Measurements from ENCODE around the gene SMYD1.

The SMYD1 gene

GRCh38 chr2:88055371-88056128, 12.1 kb upstream of the SMYD1 start, which contains the start of gene KRCC1:
TSS of gene KRCC1 (minus strand) at chr2:88055783. CDS start at chr2:88028563, 27,220 bp downstream.
- peak; percentile 98 for DNase-seq (ENCODE audit: low spot score)

- DNase-seq (ENCODE audit: low spot score): no peak
Measured at GRCh38 chr2:88057437-88057844, 10.2 kb upstream of the SMYD1 start.

DNA sequence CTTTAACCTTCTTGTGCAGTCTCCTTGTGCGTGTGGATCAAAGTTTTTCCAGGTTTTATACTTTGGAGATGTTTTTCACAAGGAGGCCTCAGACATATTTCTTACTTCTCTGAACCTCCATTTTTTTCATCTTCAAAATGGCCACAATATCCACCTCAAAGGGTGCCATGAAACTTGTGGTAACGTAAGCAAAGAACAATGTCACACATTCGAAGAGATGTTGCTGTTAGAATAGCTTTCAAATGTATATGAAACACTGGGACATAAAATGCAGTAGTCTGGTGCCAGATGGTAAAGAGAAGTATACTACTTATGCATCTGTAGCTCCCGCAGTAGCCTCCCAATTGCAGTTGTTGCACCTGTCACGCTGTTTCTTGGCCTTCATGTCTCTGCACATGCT, 9.4 kb upstream of the SMYD1 start:
- DNase-seq (ENCODE audit: low spot score): no peak

- DNase-seq (ENCODE audit: low spot score): peak; percentile 62
Measured at GRCh38 chr2:88059979-88060906, 7.4 kb upstream of the SMYD1 start.

- DNase-seq (ENCODE audit: low spot score): no peak
Measured at GRCh38 chr2:88060907-88061275, 6.7 kb upstream of the SMYD1 start.

DNA sequence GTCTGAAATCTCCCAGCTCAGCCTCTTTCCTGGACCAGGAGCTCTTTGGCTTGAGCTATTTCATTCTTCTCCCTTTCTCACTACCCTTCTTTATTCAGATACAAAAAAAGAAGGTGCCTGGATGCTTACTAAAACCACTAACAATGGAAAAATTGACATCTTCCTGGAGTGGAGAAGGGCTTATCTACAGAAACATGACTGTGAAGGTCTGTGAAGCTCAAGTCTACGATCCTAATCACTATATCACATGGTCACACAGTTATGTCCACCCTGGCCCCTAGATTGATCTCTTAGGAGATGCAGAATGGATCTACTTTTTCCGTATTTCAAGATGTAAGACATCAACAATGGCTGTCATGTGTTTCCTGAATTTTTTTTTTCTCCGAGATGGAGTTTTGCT, 6.3 kb upstream of the SMYD1 start:
- no peak for DNase-seq (ENCODE audit: low spot score)

GRCh38 chr2:88066543-88066942, 1.1 kb upstream of the SMYD1 start:
- no peak for DNase-seq (ENCODE audit: low spot score)

DNA sequence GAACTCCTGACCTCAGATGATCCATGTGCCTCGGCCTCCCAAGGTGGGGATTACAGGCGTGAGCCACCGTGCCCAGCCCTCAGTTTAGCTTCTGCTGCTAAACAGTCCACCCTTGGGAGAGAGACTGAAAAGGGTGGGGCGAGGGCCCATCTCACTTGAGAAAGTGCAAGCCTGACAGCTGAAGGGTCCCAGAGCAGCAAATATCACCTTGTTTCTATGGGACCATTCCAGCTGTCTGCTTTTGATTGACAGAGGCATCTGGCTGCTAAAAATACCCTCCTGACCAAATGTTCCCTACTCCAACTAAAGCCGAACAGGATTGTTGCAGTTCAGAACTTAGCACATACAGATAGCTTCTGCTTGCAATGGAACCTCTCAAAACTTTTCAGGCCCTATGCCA, 436 bp upstream of the SMYD1 start:
- DNase-seq (ENCODE audit: low spot score): no peak

- DNase-seq (ENCODE audit: low spot score): no peak
Measured at GRCh38 chr2:88068044-88068443, 419 bp downstream of the SMYD1 start.

- DNase-seq (ENCODE audit: low spot score): no peak
Measured at GRCh38 chr2:88069117-88069516, 1.5 kb downstream of the SMYD1 start.

- no peak for DNase-seq (ENCODE audit: low spot score)
Measured at GRCh38 chr2:88070055-88070454, 2.4 kb downstream of the SMYD1 start.

GRCh38 chr2:88071365-88071764, 3.7 kb downstream of the SMYD1 start:
- no peak for DNase-seq (ENCODE audit: low spot score)

GRCh38 chr2:88074150-88074549, 6.5 kb downstream of the SMYD1 start:
- no peak for DNase-seq (ENCODE audit: low spot score)

DNA sequence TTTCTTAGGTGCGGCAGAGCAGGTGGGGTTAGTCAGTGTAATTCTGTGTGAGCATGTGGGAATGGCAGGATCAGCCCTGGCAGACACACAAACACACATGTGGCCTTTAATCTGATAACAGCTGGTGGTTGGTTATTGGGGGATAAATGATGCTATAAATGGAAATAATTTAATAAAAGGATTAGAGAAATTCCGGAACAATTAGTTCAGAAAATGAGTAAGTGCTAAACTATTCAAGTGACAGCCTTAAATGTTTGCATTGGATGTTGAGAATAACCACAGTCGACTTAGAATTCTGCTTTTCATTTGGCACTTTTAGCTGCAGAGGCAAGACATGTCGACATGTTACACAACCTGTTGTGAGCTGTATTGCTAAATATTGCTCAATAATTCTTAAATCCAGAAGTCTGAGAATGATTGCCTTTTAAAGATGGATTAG, 7.2 kb downstream of the SMYD1 start:
- DNase-seq (ENCODE audit: low spot score): peak; percentile 31

DNA sequence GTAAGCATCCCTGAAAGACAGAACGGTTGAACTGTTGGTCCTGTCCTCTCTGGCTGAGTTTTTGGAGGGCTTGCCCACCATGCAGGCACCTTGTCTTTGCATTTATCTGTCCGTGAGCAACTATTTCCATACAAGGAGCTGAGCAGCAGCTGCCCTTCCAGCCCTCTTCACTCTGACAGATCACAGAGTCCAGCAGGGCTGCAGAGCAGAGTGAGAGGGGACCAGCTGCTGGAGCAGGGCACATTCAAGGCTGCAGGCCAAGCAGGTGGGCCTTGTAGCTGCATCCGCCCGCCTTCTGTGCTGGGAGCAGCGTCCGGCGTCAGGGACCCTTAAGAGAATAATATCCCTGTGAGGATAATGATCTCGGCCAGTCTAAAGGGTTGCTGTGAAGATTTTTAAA, 9.5 kb downstream of the SMYD1 start:
- DNase-seq (ENCODE audit: low spot score): no peak

DNA sequence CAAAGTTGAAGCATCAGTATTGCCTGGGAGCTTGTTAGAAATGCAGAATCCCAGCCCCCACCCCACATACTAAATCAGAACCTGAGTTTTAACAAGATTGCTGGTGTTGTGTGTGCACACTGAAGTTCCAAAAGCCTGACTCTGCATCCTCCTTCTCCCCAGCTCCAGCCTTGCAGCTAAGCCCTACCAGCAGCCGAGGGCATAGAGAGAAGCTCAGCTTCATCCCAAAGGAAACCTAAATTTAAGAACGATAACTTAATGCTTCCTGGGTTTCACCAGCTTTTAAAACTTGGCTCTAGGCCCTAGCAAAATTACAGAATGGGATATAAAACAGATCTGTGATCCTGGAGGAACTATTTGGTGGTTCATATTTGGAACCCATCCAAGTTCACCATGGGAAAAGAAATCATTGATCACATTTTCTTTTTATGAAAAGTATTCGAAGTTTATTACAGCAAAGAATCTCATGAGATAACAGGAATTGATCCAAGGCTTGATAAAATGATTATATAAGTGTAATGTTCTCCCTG, 11.1 kb downstream of the SMYD1 start:
- DNase-seq (ENCODE audit: low spot score): no peak

- DNase-seq (ENCODE audit: low spot score): no peak
Measured at GRCh38 chr2:88080545-88080944, 12.9 kb downstream of the SMYD1 start.

DNA sequence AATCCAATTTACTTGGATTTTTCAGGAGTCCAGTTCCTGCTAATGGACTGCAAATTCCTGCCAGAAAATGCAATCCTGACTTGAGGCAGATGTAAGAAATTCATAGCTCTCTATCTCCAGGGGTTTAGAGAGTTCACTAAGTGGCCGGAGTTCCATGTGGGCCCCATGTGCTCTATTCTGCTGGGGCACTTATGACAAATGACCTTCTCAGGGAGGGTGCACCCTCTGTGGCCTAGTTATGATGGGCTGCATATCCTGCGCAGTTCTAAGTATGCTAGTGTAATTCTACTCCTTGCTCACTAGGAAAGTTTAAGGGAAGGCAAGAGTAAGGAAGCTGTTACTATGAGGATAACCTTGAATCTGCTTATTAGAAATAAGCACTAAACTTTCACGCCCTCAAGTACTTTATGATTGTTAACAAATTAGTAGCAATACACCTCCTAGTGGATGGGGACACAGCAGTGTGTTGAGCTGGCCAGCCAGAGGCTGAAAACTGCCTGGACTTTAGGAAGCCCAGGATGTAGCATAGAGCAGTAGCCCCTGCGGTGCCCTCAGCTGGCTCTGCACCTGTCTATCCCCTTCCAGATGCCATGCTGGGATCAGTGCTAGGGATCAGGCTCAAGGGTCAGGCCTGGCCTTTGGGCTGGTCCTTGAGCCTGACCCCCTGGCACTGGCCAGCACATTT, 14.4 kb downstream of the SMYD1 start:
- DNase-seq (ENCODE audit: low spot score): no peak

DNA sequence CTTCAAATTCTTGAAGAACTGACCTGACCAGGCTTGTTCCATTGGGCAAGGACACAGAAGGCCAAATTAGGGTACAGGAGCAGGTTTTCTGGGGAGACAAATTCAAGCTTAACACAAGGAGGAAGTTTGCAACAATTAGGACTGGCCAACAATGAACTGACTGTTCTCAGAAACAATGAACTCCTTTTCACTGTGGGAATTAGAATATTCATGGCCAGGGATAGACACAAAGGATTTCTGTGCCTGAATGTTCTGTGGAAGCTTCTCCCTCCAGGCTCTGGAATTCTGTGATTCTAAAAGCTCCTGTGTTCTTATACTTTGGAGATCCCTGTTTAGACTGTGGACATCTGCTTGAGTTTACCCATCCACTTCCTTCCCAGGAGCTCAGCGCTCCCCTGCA, 15.2 kb downstream of the SMYD1 start:
- DNase-seq (ENCODE audit: low spot score): no peak

- no peak for DNase-seq (ENCODE audit: low spot score)
Measured at GRCh38 chr2:88085099-88085498, 17.5 kb downstream of the SMYD1 start.

DNA sequence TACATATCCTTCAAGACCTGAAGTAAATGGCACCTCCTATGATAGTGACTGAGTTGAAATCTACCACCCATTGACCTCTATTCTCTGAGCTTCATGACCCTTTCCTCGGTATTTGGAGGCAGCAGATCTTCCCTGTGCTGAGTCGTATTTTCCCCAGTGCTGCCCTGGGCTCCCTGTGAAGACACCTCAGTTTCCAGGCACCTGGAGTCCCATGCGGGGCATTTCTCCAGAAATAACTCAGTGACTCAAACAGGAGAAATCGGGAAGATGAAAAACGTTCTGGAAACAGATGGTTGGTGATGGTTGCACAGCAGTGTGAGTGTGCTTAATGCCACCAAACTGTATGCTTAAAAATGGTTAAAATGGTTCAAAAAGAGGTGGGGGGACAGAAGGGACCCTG, 18.0 kb downstream of the SMYD1 start:
- no peak for DNase-seq (ENCODE audit: low spot score)

DNA sequence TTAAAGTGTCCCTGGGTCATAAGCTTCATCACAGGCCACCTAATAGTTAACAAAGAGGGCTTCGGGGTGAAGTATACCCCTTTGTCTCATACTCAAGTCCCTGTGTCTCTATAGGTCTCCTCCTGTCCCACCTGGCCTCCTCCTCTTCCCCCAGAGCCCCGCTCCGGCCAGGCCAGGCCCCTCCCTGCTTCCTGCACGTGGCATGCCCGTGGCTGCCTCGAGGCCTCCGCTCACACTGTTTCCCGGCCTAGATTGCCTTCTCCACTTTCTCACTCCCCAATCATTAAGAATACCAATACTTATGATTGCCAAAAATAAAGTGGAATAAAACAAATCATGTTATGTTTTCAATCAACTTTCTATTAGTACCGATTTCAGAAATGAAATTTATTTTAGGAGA, 18.8 kb downstream of the SMYD1 start:
- no peak for DNase-seq (ENCODE audit: low spot score)
